SK-N-SH (cell line): ENCODE results near the gene ANP32A. TPM values are rescaled to one million over a fixed set of nuclear protein-coding genes. Genes with fewer than 3 reads are reported as not detected.

Source experiments
- CTCF ChIA-PET: fragments of 300-600, 350-600 bp; formaldehyde crosslinking; extraction: SDS; loops from one replicate; lab custom pipeline; 2021; lab: Yijun Ruan, JAX
- POLR2A ChIA-PET: fragments of 350-600 bp; sonication (Branson Sonifier 250); formaldehyde crosslinking; extraction: SDS; loops from one replicate; lab custom pipeline; 2020; ENCODE audit warnings: antibody characterized with exemption, inconsistent platforms; lab: Yijun Ruan, JAX
- DNase-seq: peaks from one replicate; pipeline ENCODE4 v3.0.0; 2012
- H2AFZ ChIP-seq: fragments of 200-600 bp; sonication (generic); 2 replicates; pipeline ENCODE4 v1.8.1; 2016; ENCODE audit warnings: antibody characterized with exemption, mild to moderate bottlenecking, low read depth
- H3F3A ChIP-seq: fragments of 200-600 bp; sonication (generic); replicated peaks from 2 replicates; pipeline ENCODE3; 2016; ENCODE audit warnings: antibody characterized with exemption, mild to moderate bottlenecking; ENCODE audit not compliant: insufficient read depth
- H3K27ac ChIP-seq, 2 experiments: fragments of 200-500 bp in 1 of 2; fragments of 200-600 bp in 1 of 2; sonication (Bioruptor generic) in 1 of 2; sonication (generic), shearing (Covaris generic) in 1 of 2; 2 replicates each; pipeline versions ENCODE4 v1.5.1 to v1.6.1; 2014 to 2016; ENCODE audit warnings: low read depth in 2 of 2, inconsistent platforms in 1 of 2, low read length in 1 of 2, mild to moderate bottlenecking in 1 of 2, mixed read lengths in 1 of 2
- H3K27me3 ChIP-seq: fragments of 200-600 bp; sonication (generic), shearing (Covaris generic); 2 replicates; pipeline ENCODE4 v1.6.1; 2016; ENCODE audit warnings: mixed run types; ENCODE audit not compliant: insufficient read depth
- H3K36me3 ChIP-seq, 2 experiments: fragments of 200-500 bp in 1 of 2; fragments of 200-600 bp in 1 of 2; sonication (Bioruptor generic) in 1 of 2; sonication (generic) in 1 of 2; replicated peaks in 1 of 2; 2 replicates each; pipeline versions ENCODE3 to v1.5.1; 2014 to 2016; ENCODE audit warnings: low read length in 1 of 2, mild to moderate bottlenecking in 1 of 2; ENCODE audit not compliant: insufficient read depth in 2 of 2, control insufficient read depth in 1 of 2
- H3K4me1 ChIP-seq, 2 experiments: fragments of 200-500 bp in 1 of 2; fragments of 200-600 bp in 1 of 2; sonication (Bioruptor generic) in 1 of 2; sonication (generic), shearing (Covaris generic) in 1 of 2; 2 replicates each; pipeline versions ENCODE4 v1.5.1 to v1.6.1; 2014 to 2016; ENCODE audit warnings: low read depth in 1 of 2, low read length in 1 of 2, mixed run types in 1 of 2; ENCODE audit not compliant: insufficient read depth in 2 of 2, control insufficient read depth in 1 of 2
- H3K4me2 ChIP-seq: fragments of 200-600 bp; sonication (generic), shearing (Covaris generic); 2 replicates; pipeline ENCODE4 v1.6.1; 2017; ENCODE audit warnings: mixed run types
- H3K4me3 ChIP-seq, 2 experiments: fragments of 200-500 bp in 1 of 2; fragments of 200-600 bp in 1 of 2; sonication (Bioruptor generic) in 1 of 2; sonication (generic), shearing (Covaris generic) in 1 of 2; 2 replicates each; pipeline versions ENCODE4 v1.5.1 to v1.8.1; 2014 to 2016; ENCODE audit warnings: low read depth in 2 of 2, inconsistent platforms in 1 of 2, low read length in 1 of 2, mild to moderate bottlenecking in 1 of 2, mixed read lengths in 1 of 2, moderate library complexity in 1 of 2
- H3K79me2 ChIP-seq: fragments of 200-600 bp; sonication (generic); 2 replicates; pipeline ENCODE4 v1.8.1; 2017; ENCODE audit warnings: mild to moderate bottlenecking; ENCODE audit not compliant: insufficient read depth
- H3K9ac ChIP-seq: fragments of 200-600 bp; sonication (generic); 2 replicates; pipeline ENCODE4 v1.6.1; 2017; ENCODE audit warnings: mixed run types
- H3K9me2 ChIP-seq: fragments of 200-600 bp; sonication (generic); 2 replicates; pipeline ENCODE4 v1.6.1; 2017; ENCODE audit warnings: mixed run types
- H3K9me3 ChIP-seq: fragments of 200-600 bp; sonication (generic); 2 replicates; pipeline ENCODE4 v1.6.1; 2017; ENCODE audit warnings: mixed run types, mild to moderate bottlenecking, moderate library complexity
- H4K20me1 ChIP-seq: fragments of 200-600 bp; sonication (generic); 2 replicates; pipeline ENCODE4 v1.6.1; 2017; ENCODE audit warnings: mild to moderate bottlenecking, mixed run types; ENCODE audit not compliant: insufficient read depth
- CHD2 ChIP-seq: fragments of 150-350 bp; IDR thresholded peaks from 2 replicates; pipeline ENCODE4 v1.6.1; 2018; ENCODE audit warnings: low read length; ENCODE audit not compliant: partially characterized antibody
- ELF1 ChIP-seq: IDR thresholded peaks from 2 replicates; pipeline ENCODE4 v1.4.0; 2012
- EP300 ChIP-seq, 2 experiments: IDR thresholded peaks; 2 replicates each; pipeline versions ENCODE4 v1.4.0 to v1.6.1; 2012; ENCODE audit warnings: borderline replicate concordance in 1 of 2, low read depth in 1 of 2, low read length in 1 of 2
- EZH2phosphoT487 ChIP-seq: fragments of 200-600 bp; sonication (generic); IDR thresholded peaks from 2 replicates; pipeline ENCODE4 v1.6.1; 2017; ENCODE audit warnings: low read depth, mixed run types, mild to moderate bottlenecking, antibody characterized with exemption, moderate library complexity, borderline replicate concordance
- FOXJ3 ChIP-seq: sonication (generic); formaldehyde crosslinking; IDR thresholded peaks from 2 replicates; pipeline ENCODE4 v1.5.1; 2020; ENCODE audit warnings: mild to moderate bottlenecking, missing genetic modification reagents
- FOXM1 ChIP-seq: IDR thresholded peaks from 2 replicates; pipeline ENCODE4 v1.4.0; 2012; ENCODE audit warnings: low read depth, mild to moderate bottlenecking
- GATA2 ChIP-seq: sonication (generic); formaldehyde crosslinking; IDR thresholded peaks from 2 replicates; pipeline ENCODE4 v1.5.0; 2020; ENCODE audit warnings: mild to moderate bottlenecking, missing genetic modification reagents
- MXI1 ChIP-seq: IDR thresholded peaks from 2 replicates; pipeline ENCODE4 v1.6.1; 2012; ENCODE audit warnings: mild to moderate bottlenecking, low read depth, low read length, improper control_type of control experiment
- NRF1 ChIP-seq: IDR thresholded peaks from 2 replicates; pipeline ENCODE4 v1.6.1; 2012; ENCODE audit warnings: low read depth, mild to moderate bottlenecking, low read length
- POLR2AphosphoS5 ChIP-seq: IDR thresholded peaks from 2 replicates; pipeline ENCODE4 v1.6.1; 2012; ENCODE audit warnings: low read depth, low read length
- RCOR1 ChIP-seq: fragments of 150-350 bp; IDR thresholded peaks from 2 replicates; pipeline ENCODE4 v1.6.1; 2017; ENCODE audit warnings: antibody characterized with exemption, low read length
- RFX5 ChIP-seq: IDR thresholded peaks from 2 replicates; pipeline ENCODE4 v1.6.1; 2012; ENCODE audit warnings: mild to moderate bottlenecking, improper control_type of control experiment, low read length
- RXRA ChIP-seq: IDR thresholded peaks from 2 replicates; pipeline ENCODE4 v1.4.0; 2012; ENCODE audit warnings: low read depth, mild to moderate bottlenecking, borderline replicate concordance
- SMC3 ChIP-seq: IDR thresholded peaks from 2 replicates; pipeline ENCODE4 v1.6.1; 2012; ENCODE audit warnings: low read depth, low read length, improper control_type of control experiment
- TCF12 ChIP-seq: IDR thresholded peaks from 2 replicates; pipeline ENCODE4 v1.4.0; 2012
- WGBS: methylation state at CpG from one replicate; pipeline ENCODE4 v1.1.6; 2017; ENCODE audit warnings: low lambda C conversion rate; 5-methylcytosine and 5-hydroxymethylcytosine counted together
- polyA plus RNA-seq, 3 experiments: library from polyadenylated mRNA; depleted of rRNA; stranded (reverse); fragments of >200 nt; gene quantifications; 2 replicates each; pipeline ENCODE4 v1.2.3, GENCODE V29; 2012
- TF ChIP-seq, protein P1 (sequence below): IDR thresholded peaks from 2 replicates; pipeline ENCODE4 v1.4.0; 2012; ENCODE audit warnings: low read depth, borderline replicate concordance
- TF ChIP-seq, protein P2 (sequence below): fragments of 150-350 bp; IDR thresholded peaks from 2 replicates; pipeline ENCODE4 v1.6.1; 2016; ENCODE audit warnings: mild to moderate bottlenecking, low read depth, low read length
- TF ChIP-seq, protein P3 (sequence below): fragments of 200-600 bp; sonication (generic); IDR thresholded peaks from 2 replicates; pipeline ENCODE4 v1.6.1; 2017; ENCODE audit warnings: antibody characterized with exemption, mild to moderate bottlenecking, moderate library complexity
- TF ChIP-seq, protein P4 (sequence below): IDR thresholded peaks from 2 replicates; pipeline ENCODE4 v1.4.0; 2012; ENCODE audit warnings: low read depth, borderline replicate concordance
- TF ChIP-seq, protein P5 (sequence below): IDR thresholded peaks from 2 replicates; pipeline ENCODE4; 2012

The ANP32A gene
- polyA plus RNA-seq, 1 of the 3 experiments (the other 2 are of a cell fraction) = 58.4 TPM

DNA sequence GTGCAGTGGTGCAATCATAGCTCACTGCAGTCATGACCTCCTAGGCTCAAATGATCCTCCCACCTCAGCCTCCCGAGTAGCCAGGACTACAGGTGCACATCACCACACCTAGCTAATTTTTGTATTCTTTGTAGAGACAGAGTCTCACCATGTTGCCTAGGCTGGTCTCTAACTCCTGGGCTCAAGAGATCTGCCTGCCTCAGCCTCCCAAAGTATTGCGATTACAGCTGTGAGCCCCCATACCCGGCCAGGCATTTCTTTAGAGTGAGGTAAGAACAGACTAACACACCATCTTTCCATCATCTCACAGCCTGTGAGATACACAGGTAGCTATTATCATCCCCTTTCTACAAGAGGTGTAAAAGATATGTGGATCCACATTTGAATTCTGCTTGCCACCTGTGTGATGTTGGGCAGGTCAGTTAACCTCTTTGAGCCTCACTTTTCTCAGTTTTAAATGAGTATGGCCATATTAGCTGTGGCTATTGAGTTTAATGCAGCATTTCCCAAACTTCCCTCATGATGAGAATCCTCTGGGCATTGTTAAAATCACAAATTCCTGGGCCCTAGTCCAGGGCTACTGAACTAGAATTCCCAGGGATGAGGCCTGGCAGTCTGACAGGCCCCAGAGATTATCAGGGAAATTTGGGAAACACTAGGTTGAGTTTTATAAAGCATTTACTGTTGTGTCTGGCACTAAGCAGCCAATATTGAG is 46.0 kb downstream of the ANP32A start:
- ChIA-PET CTCF (no interaction called here), POLR2A (no interaction called here)
- no peaks in the 10 kb centered on the region for H3K79me2 ChIP-seq
- no peak overlapping the region for H2AFZ ChIP-seq
- no peaks in the 10 kb centered on the region for H3K9me3 ChIP-seq
- no peaks in the 10 kb centered on the region for H3K27me3 ChIP-seq
- no peak overlapping the region for H3K4me2 ChIP-seq
- no peak overlapping the region for H3K27ac ChIP-seq
- no peak overlapping the region for H3K4me3 ChIP-seq
- peaks cover 0 to 3% of the 10 kb centered on the region in 2 experiments; a peak in 1 of 4 replicates for H3K4me1 ChIP-seq
- H3F3A ChIP-seq = peaks cover 12% of the 10 kb centered on the region
- no peaks in the 10 kb centered on the region for H3K9me2 ChIP-seq
- no peak for DNase-seq
- no peak for TF ChIP-seq RCOR1
- no peak for TF ChIP-seq ELF1
- TF ChIP-seq FOXM1 = no peak
- TF ChIP-seq, protein P1, sequence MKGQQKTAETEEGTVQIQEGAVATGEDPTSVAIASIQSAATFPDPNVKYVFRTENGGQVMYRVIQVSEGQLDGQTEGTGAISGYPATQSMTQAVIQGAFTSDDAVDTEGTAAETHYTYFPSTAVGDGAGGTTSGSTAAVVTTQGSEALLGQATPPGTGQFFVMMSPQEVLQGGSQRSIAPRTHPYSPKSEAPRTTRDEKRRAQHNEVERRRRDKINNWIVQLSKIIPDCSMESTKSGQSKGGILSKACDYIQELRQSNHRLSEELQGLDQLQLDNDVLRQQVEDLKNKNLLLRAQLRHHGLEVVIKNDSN = no peak
- no peak for TF ChIP-seq RXRA
- no peak for TF ChIP-seq SMC3
- TF ChIP-seq POLR2AphosphoS5 = no peak
- TF ChIP-seq MXI1 = no peak
- no peak for TF ChIP-seq FOXJ3 (CRISPR knock-in tag)
- TF ChIP-seq, protein P2, sequence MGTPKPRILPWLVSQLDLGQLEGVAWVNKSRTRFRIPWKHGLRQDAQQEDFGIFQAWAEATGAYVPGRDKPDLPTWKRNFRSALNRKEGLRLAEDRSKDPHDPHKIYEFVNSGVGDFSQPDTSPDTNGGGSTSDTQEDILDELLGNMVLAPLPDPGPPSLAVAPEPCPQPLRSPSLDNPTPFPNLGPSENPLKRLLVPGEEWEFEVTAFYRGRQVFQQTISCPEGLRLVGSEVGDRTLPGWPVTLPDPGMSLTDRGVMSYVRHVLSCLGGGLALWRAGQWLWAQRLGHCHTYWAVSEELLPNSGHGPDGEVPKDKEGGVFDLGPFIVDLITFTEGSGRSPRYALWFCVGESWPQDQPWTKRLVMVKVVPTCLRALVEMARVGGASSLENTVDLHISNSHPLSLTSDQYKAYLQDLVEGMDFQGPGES = no peak
- no peak for TF ChIP-seq TCF12
- TF ChIP-seq, protein P3, sequence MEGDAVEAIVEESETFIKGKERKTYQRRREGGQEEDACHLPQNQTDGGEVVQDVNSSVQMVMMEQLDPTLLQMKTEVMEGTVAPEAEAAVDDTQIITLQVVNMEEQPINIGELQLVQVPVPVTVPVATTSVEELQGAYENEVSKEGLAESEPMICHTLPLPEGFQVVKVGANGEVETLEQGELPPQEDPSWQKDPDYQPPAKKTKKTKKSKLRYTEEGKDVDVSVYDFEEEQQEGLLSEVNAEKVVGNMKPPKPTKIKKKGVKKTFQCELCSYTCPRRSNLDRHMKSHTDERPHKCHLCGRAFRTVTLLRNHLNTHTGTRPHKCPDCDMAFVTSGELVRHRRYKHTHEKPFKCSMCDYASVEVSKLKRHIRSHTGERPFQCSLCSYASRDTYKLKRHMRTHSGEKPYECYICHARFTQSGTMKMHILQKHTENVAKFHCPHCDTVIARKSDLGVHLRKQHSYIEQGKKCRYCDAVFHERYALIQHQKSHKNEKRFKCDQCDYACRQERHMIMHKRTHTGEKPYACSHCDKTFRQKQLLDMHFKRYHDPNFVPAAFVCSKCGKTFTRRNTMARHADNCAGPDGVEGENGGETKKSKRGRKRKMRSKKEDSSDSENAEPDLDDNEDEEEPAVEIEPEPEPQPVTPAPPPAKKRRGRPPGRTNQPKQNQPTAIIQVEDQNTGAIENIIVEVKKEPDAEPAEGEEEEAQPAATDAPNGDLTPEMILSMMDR = no peak
- no peak for TF ChIP-seq EZH2phosphoT487
- TF ChIP-seq EP300 (IDR thresholded peaks at IDR 0.05; ENCODE audit: borderline replicate concordance in 1 of 2, low read depth in 1 of 2, low read length in 1 of 2) = no peak
- TF ChIP-seq, protein P4, sequence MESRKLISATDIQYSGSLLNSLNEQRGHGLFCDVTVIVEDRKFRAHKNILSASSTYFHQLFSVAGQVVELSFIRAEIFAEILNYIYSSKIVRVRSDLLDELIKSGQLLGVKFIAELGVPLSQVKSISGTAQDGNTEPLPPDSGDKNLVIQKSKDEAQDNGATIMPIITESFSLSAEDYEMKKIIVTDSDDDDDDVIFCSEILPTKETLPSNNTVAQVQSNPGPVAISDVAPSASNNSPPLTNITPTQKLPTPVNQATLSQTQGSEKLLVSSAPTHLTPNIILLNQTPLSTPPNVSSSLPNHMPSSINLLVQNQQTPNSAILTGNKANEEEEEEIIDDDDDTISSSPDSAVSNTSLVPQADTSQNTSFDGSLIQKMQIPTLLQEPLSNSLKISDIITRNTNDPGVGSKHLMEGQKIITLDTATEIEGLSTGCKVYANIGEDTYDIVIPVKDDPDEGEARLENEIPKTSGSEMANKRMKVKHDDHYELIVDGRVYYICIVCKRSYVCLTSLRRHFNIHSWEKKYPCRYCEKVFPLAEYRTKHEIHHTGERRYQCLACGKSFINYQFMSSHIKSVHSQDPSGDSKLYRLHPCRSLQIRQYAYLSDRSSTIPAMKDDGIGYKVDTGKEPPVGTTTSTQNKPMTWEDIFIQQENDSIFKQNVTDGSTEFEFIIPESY = no peak
- TF ChIP-seq, protein P5, sequence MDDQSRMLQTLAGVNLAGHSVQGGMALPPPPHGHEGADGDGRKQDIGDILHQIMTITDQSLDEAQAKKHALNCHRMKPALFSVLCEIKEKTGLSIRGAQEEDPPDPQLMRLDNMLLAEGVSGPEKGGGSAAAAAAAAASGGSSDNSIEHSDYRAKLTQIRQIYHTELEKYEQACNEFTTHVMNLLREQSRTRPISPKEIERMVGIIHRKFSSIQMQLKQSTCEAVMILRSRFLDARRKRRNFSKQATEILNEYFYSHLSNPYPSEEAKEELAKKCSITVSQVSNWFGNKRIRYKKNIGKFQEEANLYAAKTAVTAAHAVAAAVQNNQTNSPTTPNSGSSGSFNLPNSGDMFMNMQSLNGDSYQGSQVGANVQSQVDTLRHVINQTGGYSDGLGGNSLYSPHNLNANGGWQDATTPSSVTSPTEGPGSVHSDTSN = no peak
- no peak for TF ChIP-seq GATA2 (CRISPR knock-in tag)
- TF ChIP-seq CHD2 = no peak
- TF ChIP-seq NRF1 = no peak
- no peak for TF ChIP-seq RFX5
- WGBS = 84% methylated on average over 3 of the region's 3 CpGs
- no peaks in the 10 kb centered on the region for H4K20me1 ChIP-seq
- H3K36me3 ChIP-seq = peaks cover 21% of the 10 kb centered on the region in 2 experiments
- no peak overlapping the region for H3K9ac ChIP-seq
